HG03064 (cell line): ENCODE data around the gene FBXO31.
"Not testable (repeated sequence)": the region's sequence is repeated elsewhere in the genome, so short reads cannot be mapped to it uniquely, and the experiment has no call there.

Source experiments
- ATAC-seq: cut with Tn5 transposase; IDR thresholded peaks from one replicate; pipeline ENCODE4 v1.9.1; 2021; ENCODE audit warnings: low read depth; ENCODE audit not compliant: unreplicated experiment

Gene FBXO31

GRCh38 chr16:87387942-87388817, 4.6 kb upstream of the FBXO31 start:
- peak; percentile 43 for ATAC-seq

DNA sequence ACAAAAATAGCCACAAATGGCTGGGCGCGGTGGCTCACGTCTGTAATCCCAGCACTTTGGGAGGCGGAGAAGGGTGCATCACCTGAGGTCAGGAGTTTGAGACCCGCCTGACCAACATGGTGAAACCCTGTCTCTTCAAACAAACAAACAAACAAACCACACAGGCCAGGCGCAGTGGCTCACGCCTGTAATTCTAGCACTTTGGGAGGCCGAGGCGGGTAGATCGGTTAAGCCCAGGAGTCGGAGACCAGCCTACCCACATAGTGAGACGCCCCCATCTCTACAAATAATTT, 1.2 kb upstream of the FBXO31 start:
- not testable (repeated sequence) for ATAC-seq

- peak; percentile 10 for ATAC-seq
Measured at GRCh38 chr16:87384162-87384874, 742 bp upstream of the FBXO31 start.

GRCh38 chr16:87382023-87382785, 1.4 kb downstream of the FBXO31 start:
- no peak for ATAC-seq

- no peak for ATAC-seq
Measured at GRCh38 chr16:87380881-87381280, 2.7 kb downstream of the FBXO31 start.

GRCh38 chr16:87380403-87380802, 3.2 kb downstream of the FBXO31 start:
- ATAC-seq: no peak

GRCh38 chr16:87379312-87379752, 4.2 kb downstream of the FBXO31 start:
- not testable (repeated sequence) for ATAC-seq

DNA sequence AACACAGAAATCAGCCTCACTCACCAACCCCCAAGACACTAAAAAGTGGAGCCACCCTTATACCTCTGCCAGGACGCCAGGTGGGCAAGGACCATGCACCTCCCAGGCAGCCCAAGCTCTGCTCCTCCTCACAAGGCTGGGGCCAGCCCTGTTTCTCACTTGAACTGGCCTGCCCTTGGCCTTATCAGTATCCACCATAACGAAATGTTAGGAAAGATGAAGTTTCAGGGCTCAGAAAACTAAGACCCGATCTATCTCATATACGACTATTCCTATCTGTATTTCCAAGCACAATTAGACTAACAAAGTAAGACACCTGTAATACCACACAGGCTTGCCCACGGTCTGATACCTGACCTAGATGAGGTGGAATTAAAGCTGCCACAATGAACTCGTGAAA, 6.9 kb downstream of the FBXO31 start:
- ATAC-seq: no peak

DNA sequence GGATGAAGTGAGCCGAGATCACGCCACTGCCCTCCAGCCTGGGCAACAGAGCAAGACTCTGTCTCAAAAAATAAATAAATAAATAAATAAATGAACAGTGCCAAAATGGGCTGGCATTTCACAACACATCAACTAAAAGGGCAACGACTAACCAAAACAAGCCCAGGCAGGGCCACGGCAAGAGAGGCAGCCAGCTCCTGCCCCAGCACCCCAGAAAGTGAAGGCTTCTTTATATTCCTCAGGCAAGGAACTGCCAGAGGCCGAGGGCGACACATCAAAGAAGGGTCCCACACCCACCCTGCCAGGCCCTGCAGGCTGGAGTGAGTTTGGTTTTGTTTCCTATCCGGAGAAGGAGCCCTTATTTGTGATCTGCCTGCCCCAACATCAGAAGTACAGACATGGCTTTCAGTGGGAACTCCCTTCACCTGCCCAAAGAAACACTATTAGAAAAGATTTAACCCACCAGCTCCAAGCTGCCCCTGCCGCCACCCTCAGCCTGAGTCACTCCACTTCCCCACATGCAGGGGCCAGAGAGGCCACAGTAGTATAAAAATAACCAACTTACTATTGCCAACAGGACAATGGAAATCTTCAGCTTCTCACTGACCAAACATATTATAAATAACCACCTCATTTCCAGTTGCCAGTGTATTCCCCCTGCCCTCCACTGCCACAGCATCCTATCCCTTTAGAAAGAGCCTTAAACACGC, 8.0 kb downstream of the FBXO31 start:
- ATAC-seq: no peak

- ATAC-seq: no peak
Measured at GRCh38 chr16:87374313-87374712, 9.3 kb downstream of the FBXO31 start.

GRCh38 chr16:87372305-87372704, 11.3 kb downstream of the FBXO31 start:
- no peak for ATAC-seq

DNA sequence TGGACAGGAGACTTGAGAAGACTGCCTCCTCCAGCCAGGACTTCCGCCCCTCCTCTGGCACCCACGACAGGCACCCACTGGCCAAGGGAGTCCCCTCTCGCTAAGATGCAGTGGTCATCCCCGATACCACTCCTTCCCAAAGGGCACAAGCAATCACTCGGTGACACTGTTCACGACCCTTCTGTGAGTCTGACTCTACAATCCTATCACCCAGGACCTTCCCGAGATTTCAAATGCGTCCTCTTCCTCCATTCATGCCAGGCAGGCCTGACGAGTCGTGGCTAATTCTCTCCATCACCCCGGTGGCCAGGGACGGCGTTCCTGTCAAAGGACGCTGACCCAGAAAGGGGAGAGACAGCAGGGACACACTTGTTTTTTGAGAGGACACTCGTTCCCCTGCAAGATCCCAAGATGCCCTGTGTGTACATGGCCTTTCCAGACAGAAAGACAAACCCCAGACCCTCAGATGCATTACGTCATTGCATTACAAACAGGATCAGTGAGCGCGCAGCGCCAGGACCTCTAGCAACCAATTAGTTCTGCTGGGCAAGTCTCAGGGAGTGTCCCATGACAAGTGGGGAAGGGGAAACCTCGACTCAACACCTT, 12.2 kb downstream of the FBXO31 start:
- ATAC-seq: no peak

- no peak for ATAC-seq
Measured at GRCh38 chr16:87369796-87370719, 13.5 kb downstream of the FBXO31 start.

DNA sequence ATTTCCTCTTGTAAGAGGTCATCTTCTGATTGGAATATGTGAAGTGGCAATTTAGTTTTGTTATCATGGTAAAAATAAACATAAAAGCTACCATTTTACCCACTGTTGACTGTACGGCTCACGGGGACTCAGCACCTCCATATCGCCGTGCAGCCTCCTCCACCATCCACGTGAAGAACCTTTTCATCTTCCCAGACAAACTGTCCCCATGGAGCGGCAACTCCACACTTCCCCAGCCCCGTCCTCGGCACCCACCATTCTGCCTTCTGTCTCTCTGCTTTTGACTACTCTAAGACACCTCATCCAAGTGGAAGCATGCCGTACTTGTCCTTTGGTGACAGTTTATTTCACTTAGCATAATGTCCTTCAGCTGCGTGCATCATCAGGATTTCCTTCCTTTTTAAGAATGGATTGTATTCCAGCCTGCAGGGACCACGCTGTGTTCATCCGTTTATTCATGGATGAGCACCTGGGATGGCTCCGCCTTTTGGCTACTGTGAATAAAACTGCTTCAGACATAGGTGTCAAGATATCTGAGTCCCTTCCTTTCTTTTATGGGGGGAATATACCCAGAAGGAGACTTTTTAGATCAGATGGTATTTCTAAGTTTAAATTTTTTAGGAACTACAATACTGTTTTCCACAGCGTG, 14.3 kb downstream of the FBXO31 start:
- ATAC-seq: no peak

- no peak for ATAC-seq
Measured at GRCh38 chr16:87368029-87368770, 15.4 kb downstream of the FBXO31 start.

GRCh38 chr16:87367529-87367928, 16.0 kb downstream of the FBXO31 start:
- ATAC-seq: no peak

DNA sequence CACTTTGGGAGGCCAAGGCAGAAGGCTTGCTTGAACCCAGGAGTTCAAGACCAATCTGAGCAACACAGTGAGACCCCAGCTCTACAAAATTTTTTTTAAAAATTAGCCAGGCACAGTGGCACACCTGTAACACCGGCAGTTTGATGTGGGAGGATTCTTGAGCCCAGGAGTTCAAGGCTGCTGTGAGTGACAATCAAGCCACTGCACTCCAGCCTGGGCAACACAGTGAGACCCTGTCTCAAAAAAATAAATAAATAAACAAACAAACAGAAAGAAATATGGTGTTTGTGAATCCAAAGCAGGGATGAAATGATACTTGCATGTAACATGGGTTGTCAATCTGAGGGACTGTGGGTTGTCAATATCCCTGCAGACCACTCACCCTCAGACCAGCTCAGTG, 16.6 kb downstream of the FBXO31 start:
- ATAC-seq: no peak

GRCh38 chr16:87366288-87366687, 17.3 kb downstream of the FBXO31 start:
- no peak for ATAC-seq
